ENCODE measurements around the gene CENPX. TPM values are rescaled to one million over a fixed set of nuclear protein-coding genes. Genes with fewer than 3 reads are reported as not detected.

CENPX gene
- total and polyA plus RNA-seq, 2 of the 13 experiments (the other 11 are each of a cell fraction or from before 2014, with no cell fraction given): 92.7 to 170 TPM

DNA sequence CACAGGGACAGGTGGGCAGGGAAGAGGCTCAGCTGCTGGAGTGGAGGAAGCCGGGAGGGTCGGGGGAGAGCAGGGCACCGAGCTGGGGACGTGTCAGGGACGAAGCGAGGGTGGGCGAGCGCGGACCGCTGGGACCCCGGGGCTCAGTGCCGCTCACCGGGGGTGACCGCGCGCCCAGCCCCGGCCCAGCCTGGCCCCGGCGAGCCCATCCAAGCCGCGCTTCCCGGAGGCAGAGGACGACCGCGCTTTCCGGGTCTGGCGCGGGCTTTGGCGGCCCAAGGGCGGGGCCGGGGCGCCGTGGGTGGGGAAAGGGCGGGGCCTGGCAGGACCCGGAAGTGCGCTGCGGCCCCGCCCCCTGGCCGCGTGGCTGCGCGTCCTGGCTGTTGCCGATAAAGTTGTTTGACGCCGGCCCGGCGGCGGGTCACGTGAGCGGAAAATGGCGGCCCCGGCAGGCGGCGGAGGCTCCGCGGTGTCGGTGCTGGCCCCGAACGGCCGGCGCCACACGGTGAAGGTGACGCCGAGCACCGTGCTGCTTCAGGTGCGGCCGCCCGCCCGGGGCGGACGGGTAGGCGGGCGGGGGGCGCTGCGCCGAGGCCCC is 45.4 kb downstream of the CENPX start, which contains the start of gene ASPSCR1 (continued):
- TF ChIP-seq GATA4 (IDR thresholded peaks at IDR 0.05; ENCODE audit: borderline replicate concordance, low read depth): peak; percentile 20; the same call in 1 of the 2 replicates
- no peak for TF ChIP-seq ATRX (CRISPR knock-in tag; IDR thresholded peaks at IDR 0.05; ENCODE audit: borderline replicate concordance)
- TF ChIP-seq, protein P1, sequence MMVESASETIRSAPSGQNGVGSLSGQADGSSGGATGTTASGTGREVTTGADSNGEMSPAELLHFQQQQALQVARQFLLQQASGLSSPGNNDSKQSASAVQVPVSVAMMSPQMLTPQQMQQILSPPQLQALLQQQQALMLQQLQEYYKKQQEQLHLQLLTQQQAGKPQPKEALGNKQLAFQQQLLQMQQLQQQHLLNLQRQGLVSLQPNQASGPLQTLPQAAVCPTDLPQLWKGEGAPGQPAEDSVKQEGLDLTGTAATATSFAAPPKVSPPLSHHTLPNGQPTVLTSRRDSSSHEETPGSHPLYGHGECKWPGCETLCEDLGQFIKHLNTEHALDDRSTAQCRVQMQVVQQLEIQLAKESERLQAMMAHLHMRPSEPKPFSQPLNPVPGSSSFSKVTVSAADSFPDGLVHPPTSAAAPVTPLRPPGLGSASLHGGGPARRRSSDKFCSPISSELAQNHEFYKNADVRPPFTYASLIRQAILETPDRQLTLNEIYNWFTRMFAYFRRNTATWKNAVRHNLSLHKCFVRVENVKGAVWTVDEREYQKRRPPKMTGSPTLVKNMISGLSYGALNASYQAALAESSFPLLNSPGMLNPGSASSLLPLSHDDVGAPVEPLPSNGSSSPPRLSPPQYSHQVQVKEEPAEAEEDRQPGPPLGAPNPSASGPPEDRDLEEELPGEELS (CRISPR knock-in tag; IDR thresholded peaks at IDR 0.05): peak; percentile 74
- no peak for TF ChIP-seq SRSF9 (IDR thresholded peaks at IDR 0.05; ENCODE audit: borderline replicate concordance, insufficient read depth, low read depth, low read length, poor library complexity, severe bottlenecking)
- TF ChIP-seq, protein P2, sequence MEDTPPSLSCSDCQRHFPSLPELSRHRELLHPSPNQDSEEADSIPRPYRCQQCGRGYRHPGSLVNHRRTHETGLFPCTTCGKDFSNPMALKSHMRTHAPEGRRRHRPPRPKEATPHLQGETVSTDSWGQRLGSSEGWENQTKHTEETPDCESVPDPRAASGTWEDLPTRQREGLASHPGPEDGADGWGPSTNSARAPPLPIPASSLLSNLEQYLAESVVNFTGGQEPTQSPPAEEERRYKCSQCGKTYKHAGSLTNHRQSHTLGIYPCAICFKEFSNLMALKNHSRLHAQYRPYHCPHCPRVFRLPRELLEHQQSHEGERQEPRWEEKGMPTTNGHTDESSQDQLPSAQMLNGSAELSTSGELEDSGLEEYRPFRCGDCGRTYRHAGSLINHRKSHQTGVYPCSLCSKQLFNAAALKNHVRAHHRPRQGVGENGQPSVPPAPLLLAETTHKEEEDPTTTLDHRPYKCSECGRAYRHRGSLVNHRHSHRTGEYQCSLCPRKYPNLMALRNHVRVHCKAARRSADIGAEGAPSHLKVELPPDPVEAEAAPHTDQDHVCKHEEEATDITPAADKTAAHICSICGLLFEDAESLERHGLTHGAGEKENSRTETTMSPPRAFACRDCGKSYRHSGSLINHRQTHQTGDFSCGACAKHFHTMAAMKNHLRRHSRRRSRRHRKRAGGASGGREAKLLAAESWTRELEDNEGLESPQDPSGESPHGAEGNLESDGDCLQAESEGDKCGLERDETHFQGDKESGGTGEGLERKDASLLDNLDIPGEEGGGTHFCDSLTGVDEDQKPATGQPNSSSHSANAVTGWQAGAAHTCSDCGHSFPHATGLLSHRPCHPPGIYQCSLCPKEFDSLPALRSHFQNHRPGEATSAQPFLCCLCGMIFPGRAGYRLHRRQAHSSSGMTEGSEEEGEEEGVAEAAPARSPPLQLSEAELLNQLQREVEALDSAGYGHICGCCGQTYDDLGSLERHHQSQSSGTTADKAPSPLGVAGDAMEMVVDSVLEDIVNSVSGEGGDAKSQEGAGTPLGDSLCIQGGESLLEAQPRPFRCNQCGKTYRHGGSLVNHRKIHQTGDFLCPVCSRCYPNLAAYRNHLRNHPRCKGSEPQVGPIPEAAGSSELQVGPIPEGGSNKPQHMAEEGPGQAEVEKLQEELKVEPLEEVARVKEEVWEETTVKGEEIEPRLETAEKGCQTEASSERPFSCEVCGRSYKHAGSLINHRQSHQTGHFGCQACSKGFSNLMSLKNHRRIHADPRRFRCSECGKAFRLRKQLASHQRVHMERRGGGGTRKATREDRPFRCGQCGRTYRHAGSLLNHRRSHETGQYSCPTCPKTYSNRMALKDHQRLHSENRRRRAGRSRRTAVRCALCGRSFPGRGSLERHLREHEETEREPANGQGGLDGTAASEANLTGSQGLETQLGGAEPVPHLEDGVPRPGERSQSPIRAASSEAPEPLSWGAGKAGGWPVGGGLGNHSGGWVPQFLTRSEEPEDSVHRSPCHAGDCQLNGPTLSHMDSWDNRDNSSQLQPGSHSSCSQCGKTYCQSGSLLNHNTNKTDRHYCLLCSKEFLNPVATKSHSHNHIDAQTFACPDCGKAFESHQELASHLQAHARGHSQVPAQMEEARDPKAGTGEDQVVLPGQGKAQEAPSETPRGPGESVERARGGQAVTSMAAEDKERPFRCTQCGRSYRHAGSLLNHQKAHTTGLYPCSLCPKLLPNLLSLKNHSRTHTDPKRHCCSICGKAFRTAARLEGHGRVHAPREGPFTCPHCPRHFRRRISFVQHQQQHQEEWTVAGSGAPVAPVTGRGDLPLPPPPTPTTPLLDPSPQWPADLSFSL (CRISPR knock-in tag; IDR thresholded peaks at IDR 0.05): no peak
- TF ChIP-seq RBM39 (IDR thresholded peaks at IDR 0.05; ENCODE audit: low read depth, low read length, poor library complexity, severe bottlenecking): no peak
- TF ChIP-seq, protein P3, sequence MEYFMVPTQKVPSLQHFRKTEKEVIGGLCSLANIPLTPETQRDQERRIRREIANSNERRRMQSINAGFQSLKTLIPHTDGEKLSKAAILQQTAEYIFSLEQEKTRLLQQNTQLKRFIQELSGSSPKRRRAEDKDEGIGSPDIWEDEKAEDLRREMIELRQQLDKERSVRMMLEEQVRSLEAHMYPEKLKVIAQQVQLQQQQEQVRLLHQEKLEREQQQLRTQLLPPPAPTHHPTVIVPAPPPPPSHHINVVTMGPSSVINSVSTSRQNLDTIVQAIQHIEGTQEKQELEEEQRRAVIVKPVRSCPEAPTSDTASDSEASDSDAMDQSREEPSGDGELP (IDR thresholded peaks at IDR 0.05; ENCODE audit: borderline replicate concordance, low read depth): peak; percentile 24; the same call in 1 of the 2 replicates
- TF ChIP-seq, protein P4, sequence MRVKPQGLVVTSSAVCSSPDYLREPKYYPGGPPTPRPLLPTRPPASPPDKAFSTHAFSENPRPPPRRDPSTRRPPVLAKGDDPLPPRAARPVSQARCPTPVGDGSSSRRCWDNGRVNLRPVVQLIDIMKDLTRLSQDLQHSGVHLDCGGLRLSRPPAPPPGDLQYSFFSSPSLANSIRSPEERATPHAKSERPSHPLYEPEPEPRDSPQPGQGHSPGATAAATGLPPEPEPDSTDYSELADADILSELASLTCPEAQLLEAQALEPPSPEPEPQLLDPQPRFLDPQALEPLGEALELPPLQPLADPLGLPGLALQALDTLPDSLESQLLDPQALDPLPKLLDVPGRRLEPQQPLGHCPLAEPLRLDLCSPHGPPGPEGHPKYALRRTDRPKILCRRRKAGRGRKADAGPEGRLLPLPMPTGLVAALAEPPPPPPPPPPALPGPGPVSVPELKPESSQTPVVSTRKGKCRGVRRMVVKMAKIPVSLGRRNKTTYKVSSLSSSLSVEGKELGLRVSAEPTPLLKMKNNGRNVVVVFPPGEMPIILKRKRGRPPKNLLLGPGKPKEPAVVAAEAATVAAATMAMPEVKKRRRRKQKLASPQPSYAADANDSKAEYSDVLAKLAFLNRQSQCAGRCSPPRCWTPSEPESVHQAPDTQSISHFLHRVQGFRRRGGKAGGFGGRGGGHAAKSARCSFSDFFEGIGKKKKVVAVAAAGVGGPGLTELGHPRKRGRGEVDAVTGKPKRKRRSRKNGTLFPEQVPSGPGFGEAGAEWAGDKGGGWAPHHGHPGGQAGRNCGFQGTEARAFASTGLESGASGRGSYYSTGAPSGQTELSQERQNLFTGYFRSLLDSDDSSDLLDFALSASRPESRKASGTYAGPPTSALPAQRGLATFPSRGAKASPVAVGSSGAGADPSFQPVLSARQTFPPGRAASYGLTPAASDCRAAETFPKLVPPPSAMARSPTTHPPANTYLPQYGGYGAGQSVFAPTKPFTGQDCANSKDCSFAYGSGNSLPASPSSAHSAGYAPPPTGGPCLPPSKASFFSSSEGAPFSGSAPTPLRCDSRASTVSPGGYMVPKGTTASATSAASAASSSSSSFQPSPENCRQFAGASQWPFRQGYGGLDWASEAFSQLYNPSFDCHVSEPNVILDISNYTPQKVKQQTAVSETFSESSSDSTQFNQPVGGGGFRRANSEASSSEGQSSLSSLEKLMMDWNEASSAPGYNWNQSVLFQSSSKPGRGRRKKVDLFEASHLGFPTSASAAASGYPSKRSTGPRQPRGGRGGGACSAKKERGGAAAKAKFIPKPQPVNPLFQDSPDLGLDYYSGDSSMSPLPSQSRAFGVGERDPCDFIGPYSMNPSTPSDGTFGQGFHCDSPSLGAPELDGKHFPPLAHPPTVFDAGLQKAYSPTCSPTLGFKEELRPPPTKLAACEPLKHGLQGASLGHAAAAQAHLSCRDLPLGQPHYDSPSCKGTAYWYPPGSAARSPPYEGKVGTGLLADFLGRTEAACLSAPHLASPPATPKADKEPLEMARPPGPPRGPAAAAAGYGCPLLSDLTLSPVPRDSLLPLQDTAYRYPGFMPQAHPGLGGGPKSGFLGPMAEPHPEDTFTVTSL (CRISPR knock-in tag; IDR thresholded peaks at IDR 0.05; ENCODE audit: borderline replicate concordance): no peak
- TF ChIP-seq KAT8 (CRISPR knock-in tag; IDR thresholded peaks at IDR 0.05): peak; percentile 85; the same call in 1 of the 2 replicates
- peak; percentile 90; the same call in 1 of the 2 replicates for TF ChIP-seq SRY (CRISPR knock-in tag; IDR thresholded peaks at IDR 0.05)
- TF ChIP-seq TSC22D2 (CRISPR knock-in tag; IDR thresholded peaks at IDR 0.05; ENCODE audit: borderline replicate concordance): 0 out of 2 replicates have a peak, but pooled peaks have one; percentile 52
- TF ChIP-seq FOXO1 (CRISPR knock-in tag; IDR thresholded peaks at IDR 0.05): peak; percentile 81; the same call in 1 of the 2 replicates
- peak; percentile 74; the same call in 1 of the 2 replicates for TF ChIP-seq NFKBIZ (CRISPR knock-in tag; IDR thresholded peaks at IDR 0.05)

Measured in HepG2 (cell line).